COLO829 (cell line): ENCODE data around the gene PNLIPRP3.

Source experiments
- DNase-seq: peaks from one replicate; pipeline ENCODE4 v3.0.0; 2012; ENCODE audit warnings: low spot score

PNLIPRP3 gene

DNA sequence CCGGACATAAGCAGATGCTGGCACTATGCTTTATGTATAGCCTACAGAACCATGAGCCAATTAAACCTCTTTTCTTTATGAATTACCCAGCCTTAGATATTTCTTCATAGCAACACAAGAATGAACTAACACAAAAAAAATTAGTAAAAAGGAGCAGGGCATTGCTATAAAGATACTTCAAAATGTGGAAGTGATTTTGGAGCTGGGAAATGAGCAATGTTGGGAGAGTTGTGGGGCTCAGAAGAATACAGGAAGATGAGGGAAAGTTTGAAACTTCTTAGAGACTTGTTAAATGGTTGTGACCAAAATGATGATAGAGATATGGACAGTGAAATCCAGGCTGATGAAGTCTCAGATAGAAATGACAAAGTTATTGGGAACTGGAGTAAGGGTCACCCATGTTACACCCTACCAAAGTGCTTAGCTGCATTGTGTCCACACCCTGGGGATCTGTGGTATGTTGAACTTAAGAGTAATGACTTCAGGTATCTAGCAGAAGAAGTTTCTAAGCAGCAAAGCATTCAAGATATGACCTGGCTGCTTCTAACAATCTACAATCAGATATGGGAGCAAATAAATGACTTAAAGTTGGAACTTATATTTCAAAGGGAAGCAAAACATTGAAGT is 24.2 kb downstream of the PNLIPRP3 start:
- DNase-seq: no peak

DNA sequence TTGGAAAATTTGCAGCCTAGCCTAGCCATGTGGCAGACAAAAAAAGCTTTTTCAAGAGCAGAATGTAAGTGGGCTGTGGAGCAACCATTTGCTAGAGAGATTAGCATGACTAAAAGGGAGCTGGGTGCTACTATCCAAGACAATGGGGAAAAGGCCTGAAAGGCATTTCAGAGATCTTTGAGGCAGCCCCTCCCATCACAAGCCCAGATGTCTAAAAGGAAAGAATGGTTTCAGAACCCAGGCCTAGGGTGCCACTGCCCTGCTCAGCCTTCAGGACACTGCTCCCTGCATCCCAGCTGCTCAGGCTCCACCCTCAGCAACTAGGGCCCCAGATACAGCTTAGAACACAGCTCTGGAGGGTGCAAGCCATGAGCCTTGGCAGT is 24.7 kb downstream of the PNLIPRP3 start:
- no peak for DNase-seq

DNA sequence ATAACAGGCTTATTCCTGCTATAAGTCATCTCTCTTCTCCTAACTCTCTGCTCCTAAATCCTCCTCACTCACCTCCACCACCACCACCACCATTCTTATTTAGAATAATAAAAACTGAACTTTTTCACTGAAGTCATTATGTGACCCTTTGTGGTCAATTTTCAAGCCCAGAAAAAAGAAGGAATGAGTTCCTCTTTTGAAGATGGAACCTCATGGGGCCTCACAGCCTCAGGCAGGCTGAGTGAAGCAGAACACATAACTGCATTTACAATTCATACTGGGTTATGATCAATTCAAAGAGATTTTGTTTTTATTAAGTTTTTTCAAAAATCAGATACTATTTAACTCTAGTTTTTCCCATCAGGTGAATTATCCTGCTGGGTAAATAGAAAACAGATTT is 29.8 kb downstream of the PNLIPRP3 start:
- DNase-seq: no peak

DNA sequence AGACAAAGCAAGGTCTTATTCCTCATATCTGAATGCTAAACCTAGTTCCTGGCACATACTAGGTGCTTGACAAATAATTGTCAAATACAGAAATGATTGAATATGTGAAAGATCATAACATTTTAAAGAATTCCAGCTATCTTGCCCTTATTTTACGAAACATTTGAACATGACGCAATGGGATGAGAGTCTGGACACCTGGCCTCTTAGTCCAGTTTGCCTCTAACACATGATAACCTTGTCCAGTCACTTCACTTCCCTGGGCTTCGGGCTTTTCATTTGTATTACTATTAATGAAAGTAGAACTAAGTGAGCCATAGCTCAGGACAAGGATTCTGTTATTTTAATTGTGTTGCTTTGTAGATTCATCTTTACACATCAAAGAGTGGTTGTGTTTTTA is 32.6 kb downstream of the PNLIPRP3 start:
- DNase-seq: no peak

DNA sequence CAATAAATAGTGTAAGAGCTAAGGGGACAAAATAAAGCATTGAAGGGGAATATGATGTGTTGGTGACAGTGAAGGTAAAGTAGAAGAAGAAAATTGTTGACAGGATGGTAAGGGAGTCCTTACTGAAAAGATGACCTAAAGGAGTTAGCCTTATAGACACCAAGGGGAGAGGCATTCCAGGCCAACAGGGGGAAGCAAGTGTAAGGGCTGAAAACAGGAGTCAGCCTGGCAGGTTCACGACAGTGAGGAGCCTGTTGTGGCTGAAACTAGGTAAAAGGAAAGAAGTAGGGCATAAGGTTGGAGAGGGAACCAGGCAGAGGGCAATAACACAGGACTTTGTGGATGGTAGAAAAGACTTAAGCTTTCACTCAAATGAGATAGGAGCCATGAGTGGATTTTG is 34.0 kb downstream of the PNLIPRP3 start:
- DNase-seq: no peak

DNA sequence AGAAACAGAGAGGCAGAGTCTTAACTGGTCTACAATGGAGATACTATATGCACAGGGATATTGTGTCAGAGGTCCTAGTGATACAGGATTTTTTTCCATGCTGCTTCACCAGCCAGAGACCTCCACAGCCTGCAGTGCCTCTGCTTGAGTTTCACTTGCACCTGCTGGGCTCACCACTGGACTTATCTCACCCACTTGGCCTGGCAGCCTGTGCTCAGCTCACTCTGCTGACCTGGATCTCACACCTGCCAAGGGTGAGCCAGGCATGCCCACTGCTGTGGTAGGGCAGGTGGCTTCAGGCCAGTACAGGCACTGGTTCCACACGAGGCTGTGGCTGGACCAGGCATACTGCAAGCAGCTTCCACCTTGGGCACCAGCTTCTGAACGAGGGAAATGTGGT is 36.6 kb downstream of the PNLIPRP3 start:
- no peak for DNase-seq

DNA sequence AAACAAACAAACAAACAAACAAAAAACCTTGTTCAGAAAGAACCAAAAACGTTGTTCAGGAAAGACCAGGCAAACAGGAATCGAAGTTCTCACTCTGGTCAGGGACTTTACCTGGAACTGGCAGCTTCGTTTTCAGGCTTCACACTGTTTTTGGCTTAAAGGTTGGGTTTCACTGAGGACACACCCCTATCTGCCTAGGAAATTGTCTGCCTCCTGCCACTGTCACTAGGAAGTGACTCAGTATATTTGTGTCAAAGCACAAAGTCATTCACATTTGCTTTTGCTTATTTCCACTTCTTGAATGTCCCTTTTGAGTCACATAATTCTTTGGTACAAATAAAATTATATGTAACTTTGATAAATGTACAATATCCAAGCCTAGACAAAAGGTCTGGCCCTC is 37.9 kb downstream of the PNLIPRP3 start:
- DNase-seq: no peak

DNA sequence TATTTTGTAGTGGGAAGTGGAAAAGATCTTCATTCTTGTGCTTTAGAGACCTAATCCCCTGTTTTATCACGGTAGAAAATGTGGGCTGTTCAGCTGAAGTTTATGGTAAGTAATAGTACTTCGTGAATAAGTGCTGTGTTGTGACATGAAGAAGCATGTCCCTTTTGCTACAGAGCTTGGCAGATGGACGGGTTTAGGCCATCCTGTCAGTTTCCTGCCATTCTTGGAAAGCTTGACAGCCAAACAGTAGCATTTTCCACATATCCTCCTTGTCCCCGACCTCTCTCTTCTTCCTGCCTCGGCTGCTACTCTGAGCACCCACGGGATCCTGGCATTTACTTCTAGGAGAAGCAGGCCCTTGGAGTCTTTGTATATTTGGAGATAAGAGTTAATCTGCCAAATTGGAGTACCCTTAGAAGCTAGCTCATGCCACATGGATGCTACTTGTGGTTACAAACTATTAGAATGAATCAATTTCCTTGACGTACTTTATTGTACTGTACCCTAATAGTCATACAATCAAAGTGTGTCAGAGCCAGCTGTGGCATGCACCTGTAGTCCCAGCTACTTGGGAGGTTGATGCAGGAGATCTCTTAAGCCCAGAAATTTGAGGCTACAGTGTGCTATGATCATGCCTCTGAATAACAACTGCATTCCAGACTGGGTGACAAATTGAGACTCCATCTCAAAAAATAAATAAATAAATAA is 39.2 kb downstream of the PNLIPRP3 start:
- DNase-seq: no peak

DNA sequence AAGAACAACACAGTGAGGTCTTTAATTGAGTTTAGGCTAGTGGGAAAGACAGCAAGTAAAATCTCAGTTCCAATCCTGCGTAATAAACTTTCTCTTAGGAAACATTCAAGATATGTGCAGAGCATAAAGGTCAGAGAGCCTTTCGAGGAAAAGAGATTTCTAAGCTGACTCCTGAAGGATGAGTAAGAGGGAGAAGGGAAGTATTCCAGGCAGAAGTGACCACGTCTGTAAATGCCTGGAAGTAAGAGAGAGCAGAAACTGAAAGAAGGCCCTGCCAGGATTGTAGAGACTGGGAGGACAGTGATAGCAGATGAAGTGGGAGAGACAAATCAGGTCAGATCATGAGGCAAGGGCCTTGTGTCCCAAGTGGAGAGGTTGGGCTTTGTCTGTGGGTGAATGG is 41.8 kb downstream of the PNLIPRP3 start:
- no peak for DNase-seq

DNA sequence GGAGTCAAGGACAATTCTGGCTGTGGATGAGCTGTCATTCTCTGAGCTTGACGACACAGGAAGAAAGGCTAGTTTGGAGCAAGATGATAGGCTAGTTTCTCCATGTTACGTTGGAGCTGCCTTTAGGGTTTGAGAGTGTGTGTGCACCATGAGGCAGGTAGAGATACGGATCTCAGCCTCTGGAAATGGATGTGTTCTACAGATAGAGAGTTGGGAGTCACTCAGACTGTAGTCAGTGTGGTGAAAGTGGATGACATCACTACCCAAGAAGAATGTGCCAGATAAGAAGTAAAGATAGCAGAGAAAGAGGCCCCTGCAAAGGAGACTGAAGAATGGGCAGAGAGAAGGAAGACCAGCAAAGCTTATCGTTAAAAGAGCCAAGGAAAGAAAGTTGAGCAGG is 42.4 kb downstream of the PNLIPRP3 start:
- no peak for DNase-seq

DNA sequence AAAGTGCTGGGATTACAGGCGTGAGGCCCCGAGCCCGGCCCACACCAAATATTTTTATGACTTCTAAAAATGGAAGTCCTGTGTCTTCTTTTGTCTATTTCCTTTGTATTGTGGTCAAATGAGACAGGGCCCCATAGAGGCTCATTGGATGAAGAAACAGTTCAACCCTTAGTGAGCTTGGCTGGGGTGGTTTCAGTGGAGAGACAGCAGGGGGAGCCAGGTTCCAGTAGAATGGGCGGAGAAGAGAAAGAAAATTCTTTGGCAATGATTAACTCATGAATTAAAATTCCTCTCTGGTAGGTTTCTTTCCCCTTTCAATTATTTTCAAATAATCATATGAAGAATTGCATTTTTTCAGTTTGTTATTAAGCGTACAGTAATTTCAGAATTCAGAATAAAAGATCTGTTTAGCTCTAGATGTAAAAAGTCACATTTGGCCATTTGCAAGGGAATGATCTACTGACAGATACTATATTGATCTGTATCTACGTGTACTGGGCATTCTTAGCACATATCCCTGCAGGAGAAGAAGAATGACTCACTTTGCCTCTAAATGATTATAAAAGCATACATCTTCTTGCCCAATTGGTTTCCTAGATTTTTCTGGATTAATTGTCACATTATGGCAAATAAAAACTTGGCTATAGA is 43.2 kb downstream of the PNLIPRP3 start:
- DNase-seq: peak; percentile 10

DNA sequence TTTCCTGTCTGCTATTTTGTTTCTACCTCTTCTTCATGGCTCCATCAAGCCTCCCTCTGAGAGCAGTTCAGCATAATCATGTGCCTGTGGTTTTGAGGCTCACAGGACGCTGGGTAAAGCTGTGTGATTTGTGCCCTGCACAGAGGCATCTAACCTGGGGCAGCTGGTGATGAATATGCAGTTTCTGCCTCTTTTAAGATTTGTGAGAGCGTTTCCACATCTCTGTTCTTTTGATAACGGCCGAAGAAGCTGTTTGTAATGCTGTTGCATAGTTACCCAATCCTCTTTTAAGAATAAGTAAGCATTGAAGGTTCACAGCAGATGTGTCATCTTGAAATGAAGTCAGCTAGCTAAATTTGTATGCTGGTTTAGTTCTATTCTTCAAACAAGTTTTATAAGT is 45.2 kb downstream of the PNLIPRP3 start:
- no peak for DNase-seq

DNA sequence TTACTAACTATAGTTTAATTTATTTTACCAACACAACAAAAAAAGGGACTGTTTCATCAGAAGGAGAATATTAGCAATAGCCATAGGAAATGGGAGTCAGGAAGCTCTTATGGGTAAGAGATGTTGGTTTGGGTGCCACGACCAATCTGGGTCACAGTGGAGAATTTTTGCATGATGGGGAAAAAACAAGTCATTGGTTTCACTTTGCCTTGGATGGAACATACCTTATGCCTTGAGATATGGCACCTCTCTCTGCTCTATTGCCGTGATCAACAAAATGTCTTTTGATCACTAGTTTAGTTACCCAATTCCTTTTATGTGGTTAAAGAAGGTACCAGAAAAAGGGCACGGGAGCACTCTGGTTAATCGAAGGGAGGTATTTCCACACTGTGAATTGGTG is 48.2 kb downstream of the PNLIPRP3 start:
- no peak for DNase-seq

DNA sequence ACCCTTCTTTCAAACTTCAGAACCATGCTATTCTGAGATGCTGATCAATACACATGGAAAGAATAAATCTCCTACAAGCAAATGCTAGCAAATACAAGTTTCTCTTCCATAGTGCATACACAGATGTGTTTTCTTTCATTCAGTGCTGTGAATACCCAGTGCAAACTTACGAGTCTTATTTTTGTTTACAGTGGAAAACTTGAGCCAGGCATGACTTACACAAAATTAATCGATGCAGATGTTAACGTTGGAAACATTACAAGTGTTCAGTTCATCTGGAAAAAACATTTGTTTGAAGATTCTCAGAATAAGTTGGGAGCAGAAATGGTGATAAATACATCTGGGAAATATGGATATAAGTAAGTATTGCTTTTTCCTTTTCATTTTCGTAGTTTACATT is 48.8 kb downstream of the PNLIPRP3 start:
- DNase-seq: no peak

DNA sequence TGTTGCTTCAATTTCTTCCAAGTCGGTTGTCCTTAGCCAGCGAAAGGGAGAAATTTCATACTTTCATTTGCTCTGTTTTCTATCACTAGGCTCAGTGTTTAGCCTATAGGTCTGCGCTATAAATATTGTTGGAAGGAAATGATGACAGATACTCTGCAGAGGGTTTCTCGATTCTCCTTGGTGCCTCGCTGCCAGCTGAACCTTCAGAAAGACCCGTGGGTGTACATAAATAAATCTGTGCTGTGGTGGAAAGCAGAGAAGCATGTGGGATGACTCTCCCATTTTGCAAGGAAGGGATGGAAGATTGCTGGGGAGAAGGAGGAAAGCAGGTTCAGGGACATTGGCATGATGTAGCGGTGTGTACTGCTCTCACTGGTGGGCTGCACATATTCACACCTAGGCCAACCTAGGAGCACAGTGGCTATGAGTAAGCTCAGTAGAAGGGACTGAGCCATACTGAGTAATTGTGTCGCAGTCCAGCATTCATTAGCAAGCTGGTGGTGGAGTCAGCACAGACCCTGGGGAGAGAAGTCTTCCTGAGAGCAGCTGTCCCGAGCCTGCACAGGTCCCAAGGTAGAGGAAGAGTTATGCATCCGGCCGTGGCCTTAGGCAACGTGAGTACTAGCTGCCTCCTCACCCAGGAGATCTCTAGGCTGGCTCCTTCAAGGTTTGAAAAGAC is 50.5 kb downstream of the PNLIPRP3 start:
- DNase-seq: no peak

DNA sequence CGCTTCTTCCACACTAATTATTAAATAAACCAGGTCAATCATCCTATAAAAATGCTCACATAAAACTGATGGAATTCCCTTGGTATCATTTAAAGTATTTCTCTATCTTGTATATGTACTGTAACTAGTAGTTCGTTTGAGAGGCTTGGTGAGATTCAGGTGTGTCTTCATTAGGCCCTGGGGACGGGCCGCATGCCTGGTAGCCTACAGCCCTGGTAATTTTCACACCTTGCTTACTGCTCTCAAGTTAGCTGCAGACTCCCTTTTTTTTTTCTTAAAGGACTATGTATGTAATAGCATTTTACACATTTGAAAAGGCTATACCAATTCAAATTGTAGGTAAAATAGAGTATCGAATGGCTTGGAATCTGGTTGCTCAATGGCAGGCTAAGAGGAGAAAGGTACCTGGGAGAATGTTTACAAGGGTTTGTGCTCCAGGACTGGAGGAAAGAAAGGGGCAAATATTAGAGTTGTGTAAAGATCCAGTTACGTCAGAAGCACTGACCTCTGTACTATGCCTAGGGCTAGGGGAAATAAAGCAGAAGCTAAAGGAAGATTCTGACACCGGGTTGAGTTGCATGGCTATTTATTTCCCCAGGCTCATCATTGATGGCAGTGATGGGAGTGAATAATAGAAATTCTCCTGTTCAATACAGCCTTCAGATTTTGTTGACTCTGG is 59.3 kb downstream of the PNLIPRP3 start:
- DNase-seq: no peak

DNA sequence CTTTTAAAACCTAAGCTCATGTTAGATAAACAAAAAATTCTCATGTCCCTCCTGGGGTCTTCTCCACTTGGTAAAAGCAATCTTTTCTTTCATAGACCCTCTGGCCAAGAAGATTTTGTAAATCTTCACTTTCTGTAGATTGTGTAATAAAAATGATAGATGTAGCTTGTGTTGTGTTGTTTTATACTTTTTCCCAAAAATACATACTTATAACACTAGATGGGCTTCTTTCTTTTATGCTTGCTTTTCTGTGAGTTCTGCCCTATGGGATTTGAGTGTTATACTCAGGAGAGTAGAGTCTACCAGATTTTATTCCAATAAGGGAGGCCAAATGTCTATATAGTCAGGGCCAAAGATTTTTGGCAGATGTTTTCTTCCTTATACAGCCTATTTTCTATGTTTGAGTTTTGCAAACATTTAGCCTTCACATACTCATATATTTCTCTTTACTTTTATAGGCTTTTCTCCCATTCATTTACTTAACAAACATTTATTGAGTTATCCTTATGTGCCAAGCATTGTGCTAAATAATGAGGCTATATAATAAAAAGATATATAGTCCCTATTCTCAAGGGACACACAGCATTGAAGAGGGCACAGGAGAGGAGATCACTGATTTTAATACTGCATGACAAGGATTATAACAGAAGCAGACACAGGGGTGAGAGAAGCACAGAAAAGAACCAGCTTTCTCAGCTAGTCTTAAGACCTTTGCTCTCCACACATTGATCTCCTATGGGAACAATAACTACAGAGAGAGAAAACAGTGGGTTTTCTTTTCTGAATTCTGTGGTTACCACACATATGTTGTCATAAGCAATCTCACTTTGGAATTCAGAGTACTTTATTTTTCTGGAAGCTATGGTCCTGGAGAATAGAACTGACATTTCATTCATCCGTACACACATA is 60.1 kb downstream of the PNLIPRP3 start:
- no peak for DNase-seq

DNA sequence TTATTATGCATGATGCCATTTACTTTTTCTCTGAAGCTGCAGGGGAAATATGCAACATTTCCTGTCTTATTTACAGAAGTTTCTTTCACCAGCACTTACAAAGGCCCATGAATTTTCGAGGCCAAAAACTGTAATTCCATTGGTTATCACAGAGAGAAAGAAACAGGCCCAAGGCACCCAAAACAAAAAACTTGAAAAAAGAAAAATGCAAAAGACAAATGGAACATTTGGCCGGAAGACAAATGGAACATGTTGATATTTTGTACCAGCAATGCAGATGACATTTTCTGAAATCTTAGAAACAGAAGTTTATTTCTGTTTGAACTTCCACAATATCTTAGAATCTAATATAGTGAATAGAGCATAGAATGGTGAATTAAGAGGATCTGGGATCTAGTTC is 61.8 kb downstream of the PNLIPRP3 start:
- DNase-seq: no peak

DNA sequence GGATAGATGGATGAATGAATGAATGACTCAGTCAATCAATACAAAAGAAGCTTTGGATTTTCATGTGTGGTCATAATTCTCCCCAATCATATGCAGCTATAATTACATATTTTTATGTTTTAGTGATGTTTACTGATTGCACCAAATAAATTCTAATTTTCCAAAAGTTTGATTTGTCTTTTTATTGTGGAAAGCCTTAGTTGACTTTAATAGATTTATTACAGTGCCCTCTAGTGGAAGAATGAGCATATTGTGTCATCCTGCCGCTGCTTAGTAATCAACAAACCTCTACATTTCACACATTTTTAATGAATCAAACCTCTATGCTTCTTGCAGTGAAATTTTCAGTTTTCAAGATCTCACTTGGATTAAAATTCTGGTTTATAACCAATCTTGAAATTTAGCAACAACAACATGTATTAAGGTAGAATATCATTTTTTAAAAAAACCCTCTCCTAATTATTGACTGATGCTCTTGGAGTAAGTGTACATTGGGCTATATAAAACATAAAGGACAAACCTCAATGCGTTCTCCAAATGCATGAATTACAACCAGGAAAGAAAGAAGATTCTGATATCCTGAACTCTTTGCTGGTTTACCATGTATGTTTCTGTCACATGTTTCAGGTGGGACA is 62.5 kb downstream of the PNLIPRP3 start:
- DNase-seq: peak; percentile 10

DNA sequence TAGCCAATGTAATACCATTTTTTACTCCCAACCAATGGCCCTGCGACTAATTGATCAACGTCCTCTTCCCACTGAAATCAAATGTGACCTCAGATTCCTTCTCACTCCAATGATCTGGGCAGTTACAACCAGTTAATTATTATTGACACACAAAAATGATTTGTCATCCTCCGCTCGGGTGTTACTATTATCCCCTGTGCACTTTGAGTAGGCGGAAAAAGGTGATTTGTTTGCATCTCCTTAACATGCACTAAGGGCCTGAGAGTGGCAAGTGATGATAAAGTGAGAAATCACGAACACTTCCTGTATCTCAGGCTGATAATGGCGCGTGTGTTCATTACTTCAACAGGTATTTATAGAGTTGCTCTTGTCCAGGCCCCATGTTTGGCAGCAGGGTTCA is 77.1 kb downstream of the PNLIPRP3 start:
- no peak for DNase-seq

DNA sequence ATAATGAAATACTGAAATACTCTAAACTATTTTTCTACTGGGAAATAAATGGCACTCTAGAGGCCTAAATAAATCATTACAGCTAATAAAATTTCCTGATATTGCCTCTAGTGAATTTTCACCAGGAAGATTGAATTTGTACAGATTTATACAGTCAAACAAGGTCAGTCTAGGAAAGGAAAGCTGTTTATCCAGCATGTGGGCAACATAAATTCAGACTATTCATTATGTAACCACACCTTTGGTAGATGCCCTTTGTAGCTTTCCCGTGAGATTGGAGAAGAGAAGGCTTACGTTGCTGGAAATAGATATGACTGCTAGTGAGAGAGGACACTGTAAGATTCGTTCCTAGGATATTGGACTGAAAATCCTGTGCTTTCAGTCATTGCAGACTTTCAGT is 82.9 kb downstream of the PNLIPRP3 start:
- no peak for DNase-seq
